Natural killer cell (primary cell): ENCODE measurements around the gene RIMBP2. TPM values are rescaled to one million over a fixed set of nuclear protein-coding genes. Genes with fewer than 3 reads are reported as not detected.

ENCODE experiments used
- ATAC-seq, 3 donors: fragments of 150-1000 bp in 2 of 3; fragments of 200-7000 bp in 1 of 3; cut with Tn5 transposase; 1 replicate in 1 of 3; 2 replicates in 2 of 3; pipeline ENCODE4 v1.10.0; 2021; ENCODE audit warnings: mild to moderate bottlenecking in 2 of 3, moderate library complexity in 2 of 3
- DNase-seq, 2 donors: peaks; one replicate each; pipeline versions ENCODE4 v3.0.0 to v3.0.0-alpha.2; 2013 to 2021; ENCODE audit warnings: mixed read lengths in 1 of 2
- H3K27ac ChIP-seq: one replicate; pipeline ENCODE4 v1.5.1; 2013; ENCODE audit warnings: mild to moderate bottlenecking, low read length
- H3K27me3 ChIP-seq: one replicate; pipeline ENCODE4 v1.6.1; 2013; ENCODE audit warnings: low read length; ENCODE audit not compliant: control insufficient read depth, insufficient read depth
- H3K36me3 ChIP-seq: one replicate; pipeline ENCODE4 v1.6.1; 2013; ENCODE audit warnings: low read length; ENCODE audit not compliant: control insufficient read depth, insufficient read depth
- H3K4me1 ChIP-seq: one replicate; pipeline ENCODE4 v1.6.1; 2013; ENCODE audit warnings: low read length; ENCODE audit not compliant: control insufficient read depth, insufficient read depth
- H3K4me3 ChIP-seq: one replicate; pipeline ENCODE4 v1.5.1; 2013; ENCODE audit warnings: low read length
- H3K9me3 ChIP-seq: one replicate; pipeline ENCODE4 v1.6.1; 2013; ENCODE audit warnings: low read length; ENCODE audit not compliant: control insufficient read depth, insufficient read depth
- H3K27ac Mint-ChIP-seq, 2 donors: one replicate each; pipeline ENCODE4 v1.8.0; 2022; ENCODE audit warnings: mild to moderate bottlenecking in 2 of 2, mixed read lengths in 2 of 2, moderate library complexity in 1 of 2
- H3K27me3 Mint-ChIP-seq, 2 donors: one replicate each; pipeline ENCODE4 v1.8.0; 2022; ENCODE audit warnings: low read depth in 2 of 2, mixed read lengths in 2 of 2
- H3K36me3 Mint-ChIP-seq: one replicate; pipeline ENCODE4 v1.8.0; 2022; ENCODE audit warnings: mixed read lengths
- H3K4me1 Mint-ChIP-seq, 2 donors: one replicate each; pipeline ENCODE4 v1.8.0; 2022; ENCODE audit warnings: mixed read lengths in 2 of 2
- H3K4me3 Mint-ChIP-seq: one replicate; pipeline ENCODE4 v1.8.0; 2022; ENCODE audit warnings: mild to moderate bottlenecking, moderate library complexity, mixed read lengths
- H3K9me3 Mint-ChIP-seq, 2 donors: one replicate each; pipeline ENCODE4 v1.8.0; 2022; ENCODE audit warnings: mixed read lengths in 2 of 2
- WGBS: methylation state at CpG from one replicate; pipeline ENCODE4 v1.1.7; 2013; ENCODE audit warnings: missing lambda C conversion rate; ENCODE audit not compliant: insufficient coverage; 5-methylcytosine and 5-hydroxymethylcytosine counted together
- intact Hi-C: fragments of 100-400 bp; cut with micrococcal nuclease; formaldehyde crosslinking; loops from one replicate; pipeline ENCODE4 v1.14.2; 2022
- total RNA-seq, 4 donors: library from RNA; stranded (reverse); fragments of 120-200 nt in 1 of 4; gene quantifications; one replicate each; pipeline versions ENCODE4 v1.2.3 to v1.2.4, GENCODE V29; 2013 to 2022
- TF ChIP-seq, protein P1 (sequence below): fragments of 200-600 bp; IDR thresholded peaks from one replicate; pipeline ENCODE4 v1.8.0; 2022; ENCODE audit warnings: antibody characterized with exemption

RIMBP2 gene
- total RNA-seq, 3 donors from 2014 or later (not counting 1 experiment from before 2014, with no cell fraction given): not detected

DNA sequence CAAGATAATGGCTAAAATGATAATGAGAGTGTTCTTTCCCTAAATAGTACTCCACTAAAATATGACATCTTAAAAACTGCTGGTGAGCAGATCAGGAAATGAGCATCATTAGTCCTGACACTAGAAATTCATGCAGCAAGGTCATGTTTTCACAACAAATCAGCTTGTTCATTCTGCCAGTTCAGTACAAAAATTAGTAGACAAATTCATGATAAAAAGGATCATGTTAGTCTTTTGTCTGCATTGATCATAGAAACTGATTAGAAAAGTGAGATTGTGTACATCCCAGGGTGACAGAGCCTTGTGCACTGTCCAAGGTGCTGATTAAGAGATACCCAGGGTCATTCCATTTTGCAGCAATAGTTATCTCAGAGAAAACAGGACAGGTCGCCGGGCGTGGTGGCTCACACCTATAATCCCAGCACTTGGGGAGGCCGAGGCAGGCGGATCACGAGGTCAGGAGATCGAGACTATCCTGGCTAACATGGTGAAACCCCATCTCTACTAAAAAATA, 163.6 kb downstream of the RIMBP2 start:
- Mint-ChIP-seq H3K4me3 (no peak overlapping the region), H3K36me3 (no peaks in the 10 kb centered on the region), H3K4me1 (no peaks in the 10 kb centered on the region), H3K27me3 (peaks cover 5 to 7% of the 10 kb centered on the region in 2 donors), H3K9me3 (peaks cover 2 to 3% of the 10 kb centered on the region in 2 donors), H3K27ac (no peak overlapping the region)
- Histone ChIP-seq H3K9me3 (no peaks in the 10 kb centered on the region), H3K4me3 (no peak overlapping the region), H3K27me3 (no peaks in the 10 kb centered on the region), H3K36me3 (no peaks in the 10 kb centered on the region), H3K27ac (no peak overlapping the region), H3K4me1 (no peaks in the 10 kb centered on the region)
- ATAC-seq: no peak
- intact Hi-C loops: no loop called here
- 81% methylated on average over 7 of the region's 7 CpGs for WGBS
- no peak for DNase-seq
- TF ChIP-seq, protein P1, sequence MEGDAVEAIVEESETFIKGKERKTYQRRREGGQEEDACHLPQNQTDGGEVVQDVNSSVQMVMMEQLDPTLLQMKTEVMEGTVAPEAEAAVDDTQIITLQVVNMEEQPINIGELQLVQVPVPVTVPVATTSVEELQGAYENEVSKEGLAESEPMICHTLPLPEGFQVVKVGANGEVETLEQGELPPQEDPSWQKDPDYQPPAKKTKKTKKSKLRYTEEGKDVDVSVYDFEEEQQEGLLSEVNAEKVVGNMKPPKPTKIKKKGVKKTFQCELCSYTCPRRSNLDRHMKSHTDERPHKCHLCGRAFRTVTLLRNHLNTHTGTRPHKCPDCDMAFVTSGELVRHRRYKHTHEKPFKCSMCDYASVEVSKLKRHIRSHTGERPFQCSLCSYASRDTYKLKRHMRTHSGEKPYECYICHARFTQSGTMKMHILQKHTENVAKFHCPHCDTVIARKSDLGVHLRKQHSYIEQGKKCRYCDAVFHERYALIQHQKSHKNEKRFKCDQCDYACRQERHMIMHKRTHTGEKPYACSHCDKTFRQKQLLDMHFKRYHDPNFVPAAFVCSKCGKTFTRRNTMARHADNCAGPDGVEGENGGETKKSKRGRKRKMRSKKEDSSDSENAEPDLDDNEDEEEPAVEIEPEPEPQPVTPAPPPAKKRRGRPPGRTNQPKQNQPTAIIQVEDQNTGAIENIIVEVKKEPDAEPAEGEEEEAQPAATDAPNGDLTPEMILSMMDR: no peak

DNA sequence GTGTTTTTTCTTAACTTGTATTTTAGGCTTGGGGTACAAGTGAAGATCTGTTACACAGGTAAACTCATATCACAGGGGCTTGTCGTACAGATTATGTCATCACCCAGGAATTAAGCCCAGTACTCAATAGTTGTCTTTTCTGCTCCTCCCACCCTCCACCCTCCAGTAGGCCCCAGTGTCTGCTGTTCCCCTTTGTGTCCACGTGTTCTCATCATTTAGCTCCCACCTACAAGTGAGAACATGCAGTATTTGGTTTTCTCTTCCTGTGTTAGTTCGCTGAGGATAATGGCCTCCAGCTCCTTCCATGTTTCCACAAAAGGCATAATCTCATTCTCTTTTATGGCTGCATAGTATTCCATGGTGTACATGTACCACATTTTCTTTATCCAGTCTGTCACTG, 166.7 kb downstream of the RIMBP2 start:
- Histone ChIP-seq H3K4me3 (no peak overlapping the region), H3K27ac (no peak overlapping the region), H3K4me1 (no peaks in the 10 kb centered on the region), H3K27me3 (no peaks in the 10 kb centered on the region), H3K36me3 (no peaks in the 10 kb centered on the region), H3K9me3 (no peaks in the 10 kb centered on the region)
- intact Hi-C loops: no loop called here
- ATAC-seq (no peak), DNase-seq (no peak)
- Mint-ChIP-seq H3K36me3 (no peaks in the 10 kb centered on the region), H3K4me3 (no peak overlapping the region), H3K27me3 (peaks cover 0 to 3% of the 10 kb centered on the region in 2 donors), H3K27ac (no peak overlapping the region), H3K9me3 (peaks cover 2 to 3% of the 10 kb centered on the region in 2 donors), H3K4me1 (no peaks in the 10 kb centered on the region)
- 69% methylated on average over 3 of the region's 3 CpGs for WGBS
- TF ChIP-seq, protein P1: no peak

DNA sequence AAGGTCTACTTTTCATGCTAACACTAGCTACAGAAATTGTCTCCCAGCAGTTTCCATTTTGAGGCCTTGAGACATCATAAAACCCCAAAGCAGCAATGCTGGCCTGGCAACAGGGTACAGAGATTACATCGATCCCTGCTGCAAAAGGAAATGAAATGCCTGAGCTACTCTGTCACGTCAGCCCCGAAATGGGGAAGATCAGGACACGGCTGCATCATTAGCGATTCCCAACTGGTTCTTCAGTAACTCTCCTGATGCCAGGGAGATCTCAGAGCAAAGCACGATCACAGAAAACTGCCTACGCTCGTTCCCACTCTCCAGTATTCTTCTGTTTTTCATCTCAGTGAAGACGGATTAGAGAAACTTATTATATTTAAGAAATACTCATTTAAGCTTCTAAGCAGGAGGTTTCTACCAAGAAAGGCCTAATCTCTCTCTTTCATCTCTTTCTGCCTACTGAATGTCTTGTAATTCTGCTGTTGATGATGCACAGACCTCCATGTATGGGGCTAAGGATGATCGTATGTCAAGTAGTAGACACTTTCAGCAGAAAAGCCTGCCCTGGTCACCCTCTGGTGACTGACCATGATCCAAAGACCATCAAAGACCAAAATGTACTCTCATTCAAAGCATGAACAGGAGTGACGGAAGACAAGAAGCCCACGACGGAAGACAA, 168.5 kb downstream of the RIMBP2 start:
- intact Hi-C loops: no loop called here
- DNase-seq: no peak
- TF ChIP-seq, protein P1: no peak

More for the DNA sequence above, 168.5 kb downstream of the RIMBP2 start:
- H3K27me3 ChIP-seq: no peaks in the 10 kb centered on the region
- no peaks in the 10 kb centered on the region for H3K36me3 ChIP-seq
- H3K9me3 ChIP-seq: no peaks in the 10 kb centered on the region
- Mint-ChIP-seq H3K9me3 (peaks cover 2 to 3% of the 10 kb centered on the region in 2 donors), H3K4me3 (no peak overlapping the region), H3K4me1 (no peaks in the 10 kb centered on the region), H3K27me3 (no peaks in the 10 kb centered on the region), H3K27ac (no peak overlapping the region), H3K36me3 (no peaks in the 10 kb centered on the region)
- H3K4me3 ChIP-seq: no peak overlapping the region
- WGBS: 85% methylated on average over 12 of the region's 13 CpGs
- no peak for ATAC-seq
- H3K27ac ChIP-seq: no peak overlapping the region
- H3K4me1 ChIP-seq: no peaks in the 10 kb centered on the region
